ENCODE data around the gene MC4R. TPM values are rescaled to one million over a fixed set of nuclear protein-coding genes. Genes with fewer than 3 reads are reported as not detected.

Gene MC4R
- total RNA-seq, 2 donors from 2014 or later, result not detected

- Histone ChIP-seq H3K27ac (no peak overlapping the region), H3K9me3 (no peaks in the 10 kb centered on the region), H3K4me3 (no peak overlapping the region), H3K36me3 (no peaks in the 10 kb centered on the region), H3K4me1 (replicated peaks) (no peaks in the 10 kb centered on the region), H3K27me3 (replicated peaks; ENCODE audit: insufficient read depth) (no peaks in the 10 kb centered on the region)
- intact Hi-C loops (cut with DNase I), result no loop called here
- DNase-seq (ENCODE audit: low spot score), result no peak
- TF ChIP-seq POLR2A (IDR thresholded peaks at IDR 0.05) (no peak), CTCF (IDR thresholded peaks at IDR 0.05) (no peak), POLR2AphosphoS5 (IDR thresholded peaks at IDR 0.05) (no peak)
- WGBS, result 33% methylated on average over 1 of the region's 1 CpG
These were observed 16.7 kb upstream of the MC4R start for GRCh38 chr18:60389314-60389713.

- Histone ChIP-seq H3K9me3 (no peaks in the 10 kb centered on the region), H3K4me1 (replicated peaks) (no peaks in the 10 kb centered on the region), H3K36me3 (no peaks in the 10 kb centered on the region), H3K27ac (no peak overlapping the region), H3K27me3 (replicated peaks; ENCODE audit: insufficient read depth) (no peaks in the 10 kb centered on the region), H3K4me3 (no peak overlapping the region)
- TF ChIP-seq POLR2AphosphoS5 (IDR thresholded peaks at IDR 0.05) (no peak), POLR2A (IDR thresholded peaks at IDR 0.05) (no peak), CTCF (IDR thresholded peaks at IDR 0.05) (no peak)
- DNase-seq (ENCODE audit: low spot score), result no peak
- intact Hi-C loops (cut with DNase I), result no loop called here
- WGBS, result 78% methylated on average over 5 of the region's 5 CpGs
These were observed 13.1 kb upstream of the MC4R start for GRCh38 chr18:60385693-60386092.

- no peak for TF ChIP-seq CTCF (IDR thresholded peaks at IDR 0.05)
- Histone ChIP-seq H3K36me3 (no peaks in the 10 kb centered on the region), H3K27me3 (replicated peaks; ENCODE audit: insufficient read depth) (no peaks in the 10 kb centered on the region), H3K4me3 (no peak overlapping the region), H3K4me1 (replicated peaks) (no peaks in the 10 kb centered on the region), H3K27ac (no peak overlapping the region), H3K9me3 (no peaks in the 10 kb centered on the region)
- intact Hi-C loops (cut with DNase I), result no loop called here
- no peak for DNase-seq (ENCODE audit: low spot score)
- WGBS, result 84% methylated on average over 2 of the region's 2 CpGs
These were observed 11.3 kb upstream of the MC4R start for GRCh38 chr18:60383893-60384292.

- no peak overlapping the region for H3K27ac ChIP-seq
- no peaks in the 10 kb centered on the region for H3K4me1 ChIP-seq (replicated peaks)
- H3K4me3 ChIP-seq, result no peak overlapping the region
- intact Hi-C loops (cut with DNase I), result no loop called here
- no peaks in the 10 kb centered on the region for H3K36me3 ChIP-seq
- no peak for TF ChIP-seq POLR2A (IDR thresholded peaks at IDR 0.05)
- 48% methylated on average over 2 of the region's 2 CpGs for WGBS
- no peaks in the 10 kb centered on the region for H3K27me3 ChIP-seq (replicated peaks; ENCODE audit: insufficient read depth)
- H3K9me3 ChIP-seq, result no peaks in the 10 kb centered on the region
- no peak for DNase-seq (ENCODE audit: low spot score)
These were observed 5.3 kb upstream of the MC4R start for GRCh38 chr18:60377778-60378469.

GRCh38 chr18:60372132-60372531 is 443 bp downstream of the MC4R start:
- no peak for DNase-seq (ENCODE audit: low spot score)
- no peak overlapping the region for H3K27ac ChIP-seq
- no peaks in the 10 kb centered on the region for H3K4me1 ChIP-seq (replicated peaks)
- no peaks in the 10 kb centered on the region for H3K36me3 ChIP-seq
- intact Hi-C loops (cut with DNase I), result no loop called here
- no peak overlapping the region for H3K4me3 ChIP-seq
- no peaks in the 10 kb centered on the region for H3K27me3 ChIP-seq (replicated peaks; ENCODE audit: insufficient read depth)
- TF ChIP-seq CTCF (IDR thresholded peaks at IDR 0.05), result no peak
- 40% methylated on average over 4 of the region's 4 CpGs for WGBS
- no peaks in the 10 kb centered on the region for H3K9me3 ChIP-seq
